ENCODE results near the gene APC. TPM values are rescaled to one million over a fixed set of nuclear protein-coding genes. Genes with fewer than 3 reads are reported as not detected.

The APC gene
- polyA plus RNA-seq, 1 experiment: 25.7 TPM

GRCh38 chr5:112697322-112697721, 40.4 kb upstream of the APC start:
- H3K4me3 ChIP-seq (ENCODE audit: low read depth, low read length): no peak overlapping the region
- H3K27me3 ChIP-seq (ENCODE audit: control insufficient read depth, insufficient read depth, low read length): no peaks in the 10 kb centered on the region
- DNase-seq (ENCODE audit: low read depth, low spot score): no peak
- no peak overlapping the region for H3K27ac ChIP-seq (ENCODE audit: low read depth, low read length)
- no peak for TF ChIP-seq CTCF (IDR thresholded peaks at IDR 0.05; ENCODE audit: low read depth, low read length)
- H3K9me3 ChIP-seq (ENCODE audit: control insufficient read depth, insufficient read depth, low read length): no peaks in the 10 kb centered on the region
- ChIA-PET CTCF (interaction anchor here (1.3 kb wide), 1 partner anchor 60 kb away, joined by 6 read pairs; no protein-coding TSS in a partner anchor), POLR2A (no interaction called here)

- DNase-seq (ENCODE audit: low read depth, low spot score): no peak
- CTCF ChIA-PET: interaction anchor here (1.3 kb wide), 1 partner anchor 59 kb away, joined by 6 read pairs; no protein-coding TSS in a partner anchor
- POLR2A ChIA-PET: no interaction called here
- Histone ChIP-seq H3K4me3 (ENCODE audit: low read depth, low read length) (no peak overlapping the region), H3K27me3 (ENCODE audit: control insufficient read depth, insufficient read depth, low read length) (no peaks in the 10 kb centered on the region), H3K27ac (ENCODE audit: low read depth, low read length) (no peak overlapping the region), H3K9me3 (ENCODE audit: control insufficient read depth, insufficient read depth, low read length) (no peaks in the 10 kb centered on the region)
- no peak for TF ChIP-seq CTCF (IDR thresholded peaks at IDR 0.05; ENCODE audit: low read depth, low read length)
Measured at GRCh38 chr5:112697833-112698232, 39.9 kb upstream of the APC start.

GRCh38 chr5:112703866-112704820, 33.5 kb upstream of the APC start:
- Histone ChIP-seq H3K27ac (ENCODE audit: low read depth, low read length) (no peak overlapping the region), H3K27me3 (ENCODE audit: control insufficient read depth, insufficient read depth, low read length) (no peaks in the 10 kb centered on the region), H3K4me3 (ENCODE audit: low read depth, low read length) (no peak overlapping the region), H3K9me3 (ENCODE audit: control insufficient read depth, insufficient read depth, low read length) (peaks cover 2% of the 10 kb centered on the region; the same call in 1 of the 2 replicates)
- POLR2A ChIA-PET: interaction anchor here (0.9 kb wide), 1 partner anchor 9 kb away, joined by 3 read pairs; no protein-coding TSS in a partner anchor
- CTCF ChIA-PET: no interaction called here
- TF ChIP-seq CTCF (IDR thresholded peaks at IDR 0.05; ENCODE audit: low read depth, low read length): no peak
- no peak for DNase-seq (ENCODE audit: low read depth, low spot score)

- Histone ChIP-seq H3K27ac (ENCODE audit: low read depth, low read length) (no peak overlapping the region), H3K9me3 (ENCODE audit: control insufficient read depth, insufficient read depth, low read length) (peaks cover 2% of the 10 kb centered on the region; the same call in 1 of the 2 replicates), H3K27me3 (ENCODE audit: control insufficient read depth, insufficient read depth, low read length) (no peaks in the 10 kb centered on the region), H3K4me3 (ENCODE audit: low read depth, low read length) (no peak overlapping the region)
- ChIA-PET CTCF (no interaction called here), POLR2A (no interaction called here)
- TF ChIP-seq CTCF (IDR thresholded peaks at IDR 0.05; ENCODE audit: low read depth, low read length): no peak
- DNase-seq (ENCODE audit: low read depth, low spot score): no peak
Measured at GRCh38 chr5:112706446-112707016, 31.2 kb upstream of the APC start.
